Esophagus (tissue), 2 donors: Measurements from ENCODE around the gene AGTR1. TPM values are rescaled to one million over a fixed set of nuclear protein-coding genes. Genes with fewer than 3 reads are reported as not detected.

Experiments used
- H3K27ac ChIP-seq, 2 donors: one replicate each; pipeline ENCODE4 v1.5.1; 2013; ENCODE audit warnings: low read depth in 2 of 2, mild to moderate bottlenecking in 2 of 2, inconsistent platforms in 1 of 2, low read length in 1 of 2, moderate library complexity in 1 of 2
- H3K27me3 ChIP-seq, 2 donors: one replicate each; pipeline ENCODE4 v1.6.1; 2013; ENCODE audit warnings: low read length in 2 of 2, control low read depth in 1 of 2, mild to moderate bottlenecking in 1 of 2; ENCODE audit not compliant: insufficient read depth in 2 of 2, control insufficient read depth in 1 of 2
- H3K36me3 ChIP-seq, 2 donors: one replicate each; pipeline ENCODE4 v1.6.1; 2013; ENCODE audit warnings: low read length in 1 of 2; ENCODE audit not compliant: control insufficient read depth in 2 of 2, insufficient read depth in 2 of 2
- H3K4me1 ChIP-seq, 2 donors: one replicate each; pipeline ENCODE4 v1.6.1; 2013; ENCODE audit warnings: low read length in 1 of 2; ENCODE audit not compliant: control insufficient read depth in 2 of 2, insufficient read depth in 2 of 2
- H3K4me3 ChIP-seq, 2 donors: one replicate each; pipeline ENCODE4 v1.5.1; 2013; ENCODE audit warnings: low read length in 2 of 2, mild to moderate bottlenecking in 2 of 2, low read depth in 1 of 2, moderate library complexity in 1 of 2
- H3K9me3 ChIP-seq, 2 donors: one replicate each; pipeline ENCODE4 v1.6.1; 2013; ENCODE audit warnings: mild to moderate bottlenecking in 2 of 2, low read depth in 1 of 2, low read length in 1 of 2, moderate library complexity in 1 of 2; ENCODE audit not compliant: control insufficient read depth in 2 of 2, insufficient read depth in 1 of 2
- WGBS, 2 donors: extraction: QIAGEN DNeasy Blood & Tissue Kit; methylation state at CpG; one replicate each; pipeline ENCODE4 v1.1.7; 2013; 5-methylcytosine and 5-hydroxymethylcytosine counted together
- polyA plus RNA-seq, 2 donors: library from polyadenylated mRNA; stranded (reverse); fragments of 200-250 nt; gene quantifications; one replicate each; pipeline ENCODE4 v1.2.3, GENCODE V29; 2013
- donor health status: healthy with polysubstance abuse.
- donor health status: Bipolar disorder and iron deficiency.

Gene AGTR1
- polyA plus RNA-seq, 2 donors, result 0.35 to 0.85 TPM

DNA sequence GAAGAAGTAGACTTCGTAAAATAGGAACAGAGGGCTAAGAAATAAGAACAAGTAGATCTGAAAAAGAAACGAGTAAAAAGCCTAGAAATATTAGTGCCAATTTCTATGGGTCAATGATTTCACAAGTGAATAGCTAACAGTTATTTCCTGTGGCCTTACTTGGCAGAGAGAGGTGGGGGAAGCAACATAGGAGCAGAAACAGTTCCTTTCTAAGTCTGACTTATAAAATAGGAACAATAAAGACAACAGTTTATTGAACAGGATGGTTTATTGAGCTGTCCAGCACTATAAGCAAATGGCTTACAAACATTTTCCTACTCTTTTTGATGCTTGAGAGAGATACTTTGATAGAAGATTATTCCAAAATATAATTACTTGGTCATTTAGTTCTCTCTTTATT, 37.9 kb downstream of the AGTR1 start:
- WGBS, 2 donors, result 43 to 56% methylated on average over 2 of the region's 2 CpGs
- Histone ChIP-seq H3K9me3 (no peaks in the 10 kb centered on the region), H3K27ac (no peak overlapping the region), H3K4me1 (no peaks in the 10 kb centered on the region), H3K36me3 (no peaks in the 10 kb centered on the region), H3K27me3 (no peaks in the 10 kb centered on the region), H3K4me3 (no peak overlapping the region)

DNA sequence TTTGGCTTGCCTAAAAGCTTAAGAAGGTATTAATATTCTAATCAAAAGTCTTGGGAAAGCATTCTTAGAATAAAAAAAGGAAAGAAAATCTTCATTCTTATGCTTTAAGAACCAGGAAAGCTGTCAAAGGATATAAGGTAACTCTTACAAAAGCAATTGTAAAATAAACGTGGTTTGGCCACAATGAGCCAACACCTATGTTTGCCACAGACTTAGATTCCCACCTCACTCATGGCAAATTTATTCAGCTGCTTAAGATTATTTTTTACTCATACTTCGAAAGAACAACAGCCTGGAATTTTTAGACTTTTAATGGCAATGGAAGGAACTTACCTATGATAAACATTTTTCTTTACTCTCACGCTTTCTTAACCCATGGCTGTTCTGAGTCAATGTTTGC, 38.4 kb downstream of the AGTR1 start:
- Histone ChIP-seq H3K27me3 (no peaks in the 10 kb centered on the region), H3K9me3 (no peaks in the 10 kb centered on the region), H3K4me3 (no peak overlapping the region), H3K27ac (no peak overlapping the region), H3K36me3 (no peaks in the 10 kb centered on the region), H3K4me1 (no peaks in the 10 kb centered on the region)
- 50 to 53% methylated on average over 3 of the region's 3 CpGs for WGBS, 2 donors

DNA sequence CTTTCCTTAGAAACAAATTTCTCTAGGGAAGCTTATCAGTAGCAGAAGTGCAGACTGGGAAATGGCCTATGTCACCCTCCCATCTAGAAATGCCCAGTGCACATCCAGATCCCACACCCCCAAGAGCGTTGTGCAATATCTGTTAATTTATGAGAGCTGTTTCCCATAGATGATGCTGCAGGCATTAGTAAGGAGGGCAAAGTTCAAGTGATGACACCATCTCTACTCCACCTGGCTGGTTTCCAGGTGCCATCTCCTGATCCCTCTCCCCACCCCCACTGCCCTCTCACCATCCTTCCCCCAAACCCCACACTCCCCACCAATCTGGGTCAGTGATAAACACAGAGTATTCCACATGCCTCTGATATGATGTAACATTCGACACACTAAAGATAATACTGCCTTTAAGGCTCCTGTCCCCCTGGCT, 39.4 kb downstream of the AGTR1 start:
- Histone ChIP-seq H3K9me3 (no peaks in the 10 kb centered on the region), H3K36me3 (no peaks in the 10 kb centered on the region), H3K4me1 (no peaks in the 10 kb centered on the region), H3K4me3 (no peak overlapping the region), H3K27me3 (no peaks in the 10 kb centered on the region), H3K27ac (no peak overlapping the region)
- WGBS, 2 donors, result 60 to 80% methylated on average over 2 of the region's 2 CpGs

DNA sequence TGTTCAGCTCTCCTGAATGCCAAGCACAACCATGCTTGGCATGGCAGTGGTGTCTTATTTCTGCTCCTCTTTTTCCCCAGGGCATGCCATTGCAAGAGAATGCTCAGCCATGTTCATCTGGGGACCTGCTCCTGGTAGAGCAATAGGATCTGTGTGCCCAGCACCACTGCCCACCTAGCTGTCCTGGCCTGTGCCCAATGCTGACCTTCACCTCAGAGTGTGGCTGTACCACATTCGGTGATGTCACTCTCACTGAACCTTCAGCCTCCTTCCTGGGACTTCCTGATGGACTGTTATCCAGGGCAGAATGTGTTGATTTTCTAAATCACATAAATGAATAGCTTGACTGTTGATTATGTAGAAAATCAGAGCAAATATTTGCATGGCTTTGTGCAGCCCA, 42.0 kb downstream of the AGTR1 start:
- H3K9me3 ChIP-seq, result no peaks in the 10 kb centered on the region

DNA sequence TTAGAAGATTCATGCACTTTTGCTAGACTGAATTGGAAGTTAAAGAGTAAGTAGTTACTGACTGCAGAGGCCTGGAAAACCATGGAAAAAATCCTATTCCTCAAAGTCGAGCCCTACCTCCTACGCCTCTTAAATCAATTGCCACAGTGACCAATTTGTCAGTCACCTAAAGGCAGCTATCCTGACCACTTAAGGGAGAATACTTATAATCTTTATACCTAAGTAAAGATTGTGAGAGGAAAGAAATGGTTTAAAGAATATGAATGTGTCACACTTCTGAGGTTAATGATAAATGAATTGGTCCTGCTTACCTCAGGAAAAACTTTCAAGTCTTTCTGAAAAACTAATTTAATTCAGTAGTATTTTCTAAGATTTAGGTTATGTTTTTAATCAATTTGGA, 42.6 kb downstream of the AGTR1 start:
- Histone ChIP-seq H3K4me3 (no peak overlapping the region), H3K27me3 (no peaks in the 10 kb centered on the region), H3K4me1 (no peaks in the 10 kb centered on the region), H3K27ac (no peak overlapping the region), H3K9me3 (no peaks in the 10 kb centered on the region), H3K36me3 (no peaks in the 10 kb centered on the region)
- WGBS, 2 donors, result 62 to 80% methylated on average over 2 of the region's 2 CpGs

More for the DNA sequence above, 42.0 kb downstream of the AGTR1 start:
- Histone ChIP-seq H3K36me3 (no peaks in the 10 kb centered on the region), H3K27ac (no peak overlapping the region), H3K4me1 (no peaks in the 10 kb centered on the region), H3K27me3 (no peaks in the 10 kb centered on the region), H3K4me3 (no peak overlapping the region)
- WGBS, 2 donors, result 56 to 62% methylated on average over 1 of the region's 1 CpG

DNA sequence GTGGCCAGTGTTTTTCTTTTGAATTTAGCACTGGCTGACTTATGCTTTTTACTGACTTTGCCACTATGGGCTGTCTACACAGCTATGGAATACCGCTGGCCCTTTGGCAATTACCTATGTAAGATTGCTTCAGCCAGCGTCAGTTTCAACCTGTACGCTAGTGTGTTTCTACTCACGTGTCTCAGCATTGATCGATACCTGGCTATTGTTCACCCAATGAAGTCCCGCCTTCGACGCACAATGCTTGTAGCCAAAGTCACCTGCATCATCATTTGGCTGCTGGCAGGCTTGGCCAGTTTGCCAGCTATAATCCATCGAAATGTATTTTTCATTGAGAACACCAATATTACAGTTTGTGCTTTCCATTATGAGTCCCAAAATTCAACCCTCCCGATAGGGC, 43.5 kb downstream of the AGTR1 start:
- Histone ChIP-seq H3K27me3 (no peaks in the 10 kb centered on the region), H3K4me3 (no peak overlapping the region), H3K27ac (no peak overlapping the region), H3K4me1 (no peaks in the 10 kb centered on the region), H3K36me3 (no peaks in the 10 kb centered on the region), H3K9me3 (no peaks in the 10 kb centered on the region)
- WGBS, 2 donors, result 92 to 94% methylated on average over 10 of the region's 10 CpGs

DNA sequence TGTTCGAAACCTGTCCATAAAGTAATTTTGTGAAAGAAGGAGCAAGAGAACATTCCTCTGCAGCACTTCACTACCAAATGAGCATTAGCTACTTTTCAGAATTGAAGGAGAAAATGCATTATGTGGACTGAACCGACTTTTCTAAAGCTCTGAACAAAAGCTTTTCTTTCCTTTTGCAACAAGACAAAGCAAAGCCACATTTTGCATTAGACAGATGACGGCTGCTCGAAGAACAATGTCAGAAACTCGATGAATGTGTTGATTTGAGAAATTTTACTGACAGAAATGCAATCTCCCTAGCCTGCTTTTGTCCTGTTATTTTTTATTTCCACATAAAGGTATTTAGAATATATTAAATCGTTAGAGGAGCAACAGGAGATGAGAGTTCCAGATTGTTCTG, 44.4 kb downstream of the AGTR1 start:
- WGBS, 2 donors, result 59 to 75% methylated on average over 6 of the region's 6 CpGs
- Histone ChIP-seq H3K4me1 (no peaks in the 10 kb centered on the region), H3K27ac (no peak overlapping the region), H3K36me3 (no peaks in the 10 kb centered on the region), H3K9me3 (no peaks in the 10 kb centered on the region), H3K4me3 (no peak overlapping the region), H3K27me3 (no peaks in the 10 kb centered on the region)

DNA sequence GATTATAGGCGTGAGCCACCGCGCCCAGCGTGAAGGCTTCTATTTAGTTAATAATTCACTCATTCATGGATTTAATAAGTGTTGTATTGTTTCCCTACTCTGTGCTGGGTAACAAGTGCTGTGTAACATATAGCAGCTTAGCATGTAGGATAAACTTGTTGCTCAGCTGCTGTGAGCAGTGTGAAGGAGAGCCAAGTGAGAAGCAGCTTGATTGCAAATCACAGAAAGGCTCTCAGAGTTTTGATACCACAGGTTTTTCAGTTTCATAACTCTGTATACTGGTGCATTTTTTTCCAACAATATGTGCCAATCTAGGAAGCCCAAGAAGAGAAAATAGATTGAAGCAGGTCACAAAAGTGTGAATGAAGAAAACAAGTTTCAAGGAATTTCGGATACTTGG, 48.4 kb downstream of the AGTR1 start:
- 93 to 95% methylated on average over 5 of the region's 5 CpGs for WGBS, 2 donors
- no peak overlapping the region for H3K4me3 ChIP-seq

DNA sequence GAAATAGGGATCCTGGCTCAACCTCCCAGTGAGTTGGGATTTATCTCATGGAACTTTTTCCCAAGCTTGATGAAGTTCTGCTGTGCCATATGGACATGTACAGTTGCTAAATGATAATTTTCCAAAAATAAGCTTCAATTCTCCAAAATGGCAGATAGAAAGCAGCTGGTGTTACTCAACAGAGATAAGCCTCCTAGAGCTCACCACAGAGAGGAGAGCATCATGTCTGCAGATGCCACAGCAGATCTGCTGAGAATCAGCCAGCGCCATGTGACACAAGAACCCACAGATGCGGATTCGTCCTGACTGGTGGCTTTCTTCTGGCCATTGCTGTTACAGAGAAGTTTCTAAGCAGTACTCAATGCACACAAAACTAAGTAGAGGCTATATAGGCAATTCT, 50.6 kb downstream of the AGTR1 start:
- WGBS, 2 donors, result 41 to 76% methylated on average over 3 of the region's 3 CpGs
- Histone ChIP-seq H3K36me3 (no peaks in the 10 kb centered on the region), H3K4me1 (no peaks in the 10 kb centered on the region), H3K27ac (no peak overlapping the region), H3K9me3 (no peaks in the 10 kb centered on the region), H3K27me3 (no peaks in the 10 kb centered on the region), H3K4me3 (no peak overlapping the region)

More for the DNA sequence above, 48.4 kb downstream of the AGTR1 start:
- no peaks in the 10 kb centered on the region for H3K9me3 ChIP-seq
- no peaks in the 10 kb centered on the region for H3K4me1 ChIP-seq
- H3K36me3 ChIP-seq, result no peaks in the 10 kb centered on the region
- no peaks in the 10 kb centered on the region for H3K27me3 ChIP-seq
- no peak overlapping the region for H3K27ac ChIP-seq

DNA sequence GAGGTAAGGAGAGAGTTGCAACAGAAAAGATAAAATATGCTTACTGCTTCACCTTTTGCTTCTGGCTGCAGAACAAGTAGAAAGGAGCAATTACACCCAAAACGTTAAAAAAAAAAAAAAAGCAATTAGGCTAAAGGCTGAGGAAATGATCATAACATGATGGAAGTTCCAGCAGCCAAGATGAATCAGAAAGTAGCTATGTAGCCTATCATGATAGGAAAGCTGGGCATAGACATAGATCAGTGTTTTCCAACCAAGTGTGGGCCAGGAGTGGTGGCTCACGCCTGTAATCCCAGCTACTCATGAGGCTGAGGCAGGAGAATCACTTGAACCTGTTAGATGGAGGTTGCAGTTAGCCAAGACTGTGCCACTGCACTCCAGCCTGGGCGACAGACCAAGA, 52.6 kb downstream of the AGTR1 start:
- peaks cover 0 to 3% of the 10 kb centered on the region in 2 donors for H3K9me3 ChIP-seq
- H3K4me1 ChIP-seq, result no peaks in the 10 kb centered on the region
- no peak overlapping the region for H3K4me3 ChIP-seq
- no peaks in the 10 kb centered on the region for H3K27me3 ChIP-seq
- WGBS, 2 donors, result 70 to 73% methylated on average over 3 of the region's 3 CpGs
- no peak overlapping the region for H3K27ac ChIP-seq
- no peaks in the 10 kb centered on the region for H3K36me3 ChIP-seq
